HG03045 (cell line): ENCODE measurements around the gene MDK.

Source experiments
- ATAC-seq: cut with Tn5 transposase; IDR thresholded peaks from one replicate; pipeline ENCODE4 v1.9.1; 2021; ENCODE audit warnings: mild to moderate bottlenecking, moderate library complexity; ENCODE audit not compliant: unreplicated experiment

Gene MDK, protein sequence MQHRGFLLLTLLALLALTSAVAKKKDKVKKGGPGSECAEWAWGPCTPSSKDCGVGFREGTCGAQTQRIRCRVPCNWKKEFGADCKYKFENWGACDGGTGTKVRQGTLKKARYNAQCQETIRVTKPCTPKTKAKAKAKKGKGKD

DNA sequence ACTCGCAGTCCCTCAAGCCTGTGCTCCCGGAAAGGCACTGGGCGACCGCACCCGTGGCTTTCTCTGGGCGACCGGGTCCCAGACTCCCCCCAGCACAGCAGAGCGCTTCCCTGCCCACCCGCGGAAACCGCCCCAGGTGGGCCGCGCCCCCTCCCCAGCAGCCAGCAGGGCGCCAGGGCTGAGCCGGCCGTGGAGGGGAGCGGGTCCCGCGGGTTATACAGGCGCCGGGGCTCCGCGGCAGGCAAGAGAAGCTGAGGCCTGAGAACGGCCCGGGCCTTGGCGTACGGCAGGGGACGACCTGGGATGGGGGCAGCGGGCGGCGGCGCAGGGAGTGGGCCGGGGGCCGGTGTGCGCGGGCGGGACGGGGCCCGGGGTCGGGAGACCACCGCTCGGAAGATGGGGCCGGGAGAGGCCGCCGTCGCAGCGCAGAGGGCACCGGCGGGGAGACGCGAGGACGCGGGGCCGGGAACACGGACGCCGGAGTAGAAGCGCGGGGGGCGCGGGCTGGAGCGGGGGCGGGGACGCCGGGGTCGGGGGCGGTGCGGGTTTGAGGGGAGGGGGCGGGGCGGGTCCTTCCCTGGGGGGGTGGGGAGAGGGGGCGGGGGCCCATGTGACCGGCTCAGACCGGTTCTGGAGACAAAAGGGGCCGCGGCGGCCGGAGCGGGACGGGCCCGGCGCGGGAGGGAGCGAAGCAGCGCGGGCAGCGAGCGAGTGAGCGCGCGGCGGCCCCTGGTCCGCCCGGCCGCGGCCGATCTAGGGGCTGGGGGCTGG, at the start of gene MDK:
Gene MDK (plus strand): TSS at position 622 of the 771 bp plus-strand sequence. CDS start 389 bp downstream, outside the sequence.
- no peak for ATAC-seq

DNA sequence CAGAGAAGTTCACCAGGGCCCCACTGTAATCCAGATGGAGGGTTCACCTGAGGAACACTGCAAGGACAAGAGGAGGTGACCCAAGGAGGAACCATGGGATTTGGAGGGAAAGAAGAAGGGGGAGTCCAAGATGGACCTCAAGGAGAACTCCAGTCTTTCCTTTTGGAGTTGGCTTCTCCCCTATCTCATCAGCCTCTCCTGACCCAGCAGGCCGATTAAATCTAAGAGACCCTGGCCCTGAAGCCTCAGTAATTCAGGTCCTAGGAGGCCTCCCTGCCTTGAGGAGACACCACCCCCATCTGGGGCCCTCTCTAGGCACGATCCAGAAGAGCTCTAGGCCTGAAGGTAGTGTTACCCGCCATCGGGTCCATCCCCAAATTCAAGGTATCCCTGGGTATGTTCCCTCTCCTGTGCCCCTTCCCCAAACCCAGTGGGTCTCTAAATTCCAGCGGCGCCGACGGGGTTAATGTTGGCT, 49.3 kb upstream of the MDK start:
- no peak for ATAC-seq

DNA sequence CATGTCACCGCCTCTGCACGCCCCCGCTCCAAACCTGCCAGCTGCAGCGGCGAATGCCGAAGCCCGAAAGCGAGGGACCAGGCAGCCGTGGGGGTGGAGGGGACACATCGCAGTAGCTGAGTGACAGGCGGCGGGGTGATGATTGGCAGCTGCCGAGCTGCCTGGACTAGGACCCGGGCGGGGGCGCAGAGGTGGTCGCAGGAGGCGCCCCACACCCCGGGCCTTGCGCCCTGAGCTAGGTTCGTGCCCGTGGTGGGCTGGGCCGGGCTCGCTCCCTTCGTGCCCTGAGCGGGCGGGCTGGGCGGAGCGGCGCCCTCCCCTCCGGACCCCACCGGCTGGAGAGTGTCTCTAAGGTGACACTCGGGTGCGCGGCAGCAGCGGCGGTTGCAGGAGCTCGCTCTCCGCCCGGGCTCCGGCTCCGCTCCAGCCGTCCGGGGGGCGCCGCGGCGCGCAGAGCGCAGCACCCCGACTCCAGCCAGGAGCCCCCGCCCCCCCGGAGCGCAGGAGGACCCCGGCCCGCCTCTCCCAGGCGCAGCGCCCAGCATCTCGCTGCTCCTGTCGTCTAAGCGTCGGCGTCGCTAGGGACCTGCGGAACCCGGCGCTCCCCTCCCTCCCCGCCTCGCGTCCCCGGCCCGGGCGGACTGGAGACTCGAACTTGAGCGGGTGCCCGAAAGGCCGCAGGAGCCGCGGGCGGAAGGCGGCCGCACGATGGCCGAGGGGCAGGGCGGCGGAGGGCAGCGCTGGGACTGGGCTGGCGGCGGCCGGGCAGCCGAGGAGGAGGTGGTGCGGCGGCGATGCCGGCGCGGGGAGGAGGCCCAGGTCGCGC, 48.7 kb upstream of the MDK start:
- ATAC-seq = no peak

DNA sequence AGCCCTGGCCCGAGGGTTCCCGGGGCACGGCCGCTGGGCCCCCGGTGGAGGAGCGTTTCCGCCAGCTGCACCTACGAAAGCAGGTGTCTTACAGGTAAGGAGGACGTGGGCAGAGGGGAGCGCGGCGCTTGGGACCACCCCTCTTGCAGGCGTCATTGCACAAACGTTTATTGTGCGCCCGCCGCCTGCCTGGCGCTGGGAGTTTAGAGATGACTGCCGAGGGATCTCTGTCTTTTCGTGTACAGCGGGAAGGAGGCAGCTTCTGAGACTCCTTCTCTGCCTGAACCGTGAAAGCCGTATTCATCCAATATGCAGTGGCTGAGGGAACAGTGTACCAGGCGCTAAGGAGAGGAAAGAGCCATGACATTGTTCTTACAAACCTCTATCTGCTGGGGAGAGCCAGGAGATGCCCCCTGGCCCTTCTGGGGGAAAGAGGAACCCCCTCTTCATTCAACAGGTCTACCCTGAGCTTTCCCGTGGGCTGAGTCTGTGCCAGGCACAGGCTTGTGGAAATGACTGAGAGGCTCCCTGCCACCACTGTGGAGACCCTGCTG, 48.0 kb upstream of the MDK start:
- ATAC-seq = no peak

DNA sequence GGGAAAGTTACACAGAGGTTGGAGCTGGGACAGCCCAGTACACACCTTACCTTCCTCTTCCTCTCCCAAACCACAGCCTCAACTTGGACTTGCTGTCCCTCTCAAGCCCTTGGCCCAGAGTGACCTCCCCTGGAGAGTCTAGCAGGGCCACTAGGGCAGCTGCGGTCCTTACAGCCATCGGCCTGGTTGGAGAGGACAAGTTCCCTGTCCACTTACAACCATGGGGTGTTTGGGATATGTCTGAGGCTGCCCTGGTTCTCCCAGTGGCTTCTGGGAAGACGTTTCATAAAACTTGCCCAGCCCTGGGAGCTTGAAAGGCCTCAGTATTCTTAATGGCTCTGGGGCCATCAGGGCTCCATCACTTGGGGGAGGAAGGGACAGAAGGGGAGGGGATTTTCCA, 47.3 kb upstream of the MDK start:
- no peak for ATAC-seq

DNA sequence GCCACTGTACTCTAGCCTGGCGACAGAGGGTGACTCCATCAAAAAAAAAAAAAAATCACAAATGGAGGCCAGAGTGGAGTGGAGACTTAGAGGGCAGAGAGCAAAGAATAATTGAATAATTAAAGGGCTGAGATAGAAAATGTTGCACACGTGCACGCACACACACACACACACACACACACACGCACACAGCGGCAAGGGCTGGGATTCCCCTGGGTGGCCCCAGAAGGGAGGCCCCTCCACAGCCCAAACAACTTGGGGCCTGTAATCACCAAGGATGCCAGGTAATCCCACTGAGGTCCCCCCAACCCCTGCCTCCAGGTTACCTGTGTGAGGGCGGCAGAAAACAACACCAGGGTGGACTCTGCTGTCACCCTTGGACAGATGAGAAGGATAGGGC, 46.2 kb upstream of the MDK start:
- no peak for ATAC-seq

DNA sequence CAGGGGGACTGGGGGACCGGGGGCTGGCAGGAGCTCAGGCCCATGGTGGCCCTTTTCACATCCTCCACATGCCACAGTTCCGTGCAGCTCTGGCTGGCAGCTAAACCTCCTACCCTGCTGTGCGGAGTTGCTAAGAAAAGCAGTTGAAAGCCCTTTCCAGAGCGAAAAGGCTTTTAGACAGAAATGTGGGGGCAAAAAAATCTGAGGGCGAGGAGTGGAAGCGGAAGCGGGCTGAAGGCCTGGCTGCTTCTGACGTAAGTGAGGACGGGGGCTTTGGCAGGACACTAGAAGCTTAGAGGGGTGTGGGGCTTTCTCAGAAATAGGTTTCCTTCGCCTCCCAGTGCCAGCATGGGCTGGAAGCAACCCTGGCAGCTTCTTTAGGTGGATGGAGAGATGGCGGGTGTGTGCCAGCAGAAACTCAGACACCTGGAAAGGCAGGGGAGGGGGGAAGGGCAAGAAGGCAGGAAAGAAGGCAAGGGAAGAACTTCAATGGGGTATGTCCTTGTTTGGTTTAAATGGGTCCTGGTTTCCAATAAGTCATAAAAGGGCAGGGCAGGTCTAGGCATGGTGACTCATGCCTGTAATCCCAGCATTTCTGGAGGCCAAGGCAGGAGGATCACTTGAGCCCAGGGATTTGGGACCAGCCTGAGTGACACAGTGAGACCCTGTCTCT, 45.4 kb upstream of the MDK start:
- no peak for ATAC-seq

DNA sequence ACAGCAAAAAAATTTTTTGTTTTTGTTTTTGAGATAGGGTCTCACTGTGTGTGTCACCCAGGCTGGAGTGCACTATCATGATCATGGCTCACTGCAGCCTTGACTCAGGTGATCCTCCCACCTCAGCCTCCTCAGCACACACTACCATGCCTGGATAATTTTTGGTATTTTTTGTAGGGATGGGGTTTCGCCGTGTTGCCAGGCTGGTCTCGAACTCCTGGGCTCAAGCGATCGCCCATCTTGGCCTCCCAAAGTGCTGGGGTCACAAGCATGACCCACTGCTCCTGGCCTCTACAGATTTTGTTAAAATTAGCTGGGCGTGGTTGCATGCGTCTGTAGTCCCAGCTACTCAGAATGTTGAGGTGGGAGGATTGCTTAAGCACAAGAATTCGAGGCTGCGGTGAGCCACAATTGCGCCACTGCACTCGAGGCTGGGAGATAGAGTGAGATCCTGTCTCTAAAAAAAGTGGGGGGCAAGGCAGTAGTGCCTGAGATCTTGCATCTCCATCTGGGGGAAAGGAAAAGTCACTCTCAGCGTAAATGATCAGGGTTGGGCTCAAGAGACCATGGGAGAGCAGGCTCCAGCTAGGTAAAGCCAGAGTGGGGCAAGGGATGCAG, 44.8 kb upstream of the MDK start:
- no peak for ATAC-seq

DNA sequence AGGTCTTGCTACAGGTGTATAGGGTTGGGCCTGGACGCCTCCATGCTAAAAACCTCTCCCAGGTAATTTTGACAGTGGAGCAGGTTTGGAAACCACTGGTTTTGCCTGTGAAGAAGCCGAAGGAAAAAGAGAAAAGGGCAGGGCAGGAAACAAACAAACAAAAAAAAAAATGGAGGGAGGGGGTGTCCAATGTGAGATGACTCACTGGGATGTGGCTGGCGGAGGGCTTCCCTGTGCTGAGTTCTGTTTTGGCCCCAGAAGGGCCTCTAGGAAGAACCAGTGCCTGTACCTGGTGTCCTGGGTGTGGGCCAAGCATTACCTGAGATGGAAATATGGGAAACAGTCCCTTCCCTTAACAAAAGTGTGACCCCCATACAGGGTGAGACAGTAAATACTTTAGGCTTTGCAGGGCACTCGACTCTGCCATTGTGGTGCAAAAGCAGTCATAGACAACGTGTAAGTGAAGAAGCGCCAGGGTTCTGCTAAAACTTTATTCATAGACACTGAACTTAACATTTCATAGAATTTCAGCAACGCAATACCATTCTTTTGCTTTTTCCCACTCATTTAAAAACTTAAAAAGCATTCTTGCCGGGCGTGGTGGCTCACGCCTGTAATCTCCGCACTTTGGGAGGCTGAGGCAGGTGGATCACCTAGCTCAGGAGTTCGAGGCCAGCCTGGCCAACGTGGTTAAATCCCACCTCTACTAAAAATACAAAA, 43.7 kb upstream of the MDK start:
- no peak for ATAC-seq

DNA sequence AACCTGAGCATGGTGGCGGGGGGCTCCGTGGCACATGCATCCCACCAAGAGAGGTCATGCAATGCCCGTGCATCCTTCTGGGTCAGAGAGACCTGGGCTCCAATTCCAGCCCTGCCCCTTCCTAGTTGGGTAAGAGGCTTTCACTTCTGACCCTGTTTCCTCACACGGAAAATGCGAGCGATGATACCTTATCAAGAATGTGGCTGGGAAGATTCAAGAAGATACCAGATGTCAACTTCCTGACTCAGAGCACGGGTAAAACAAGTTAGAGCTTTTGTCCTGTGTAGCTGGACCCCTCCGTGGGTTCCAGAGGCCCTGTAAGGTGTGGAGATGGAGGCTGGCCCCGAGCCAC, 42.9 kb upstream of the MDK start:
- no peak for ATAC-seq

DNA sequence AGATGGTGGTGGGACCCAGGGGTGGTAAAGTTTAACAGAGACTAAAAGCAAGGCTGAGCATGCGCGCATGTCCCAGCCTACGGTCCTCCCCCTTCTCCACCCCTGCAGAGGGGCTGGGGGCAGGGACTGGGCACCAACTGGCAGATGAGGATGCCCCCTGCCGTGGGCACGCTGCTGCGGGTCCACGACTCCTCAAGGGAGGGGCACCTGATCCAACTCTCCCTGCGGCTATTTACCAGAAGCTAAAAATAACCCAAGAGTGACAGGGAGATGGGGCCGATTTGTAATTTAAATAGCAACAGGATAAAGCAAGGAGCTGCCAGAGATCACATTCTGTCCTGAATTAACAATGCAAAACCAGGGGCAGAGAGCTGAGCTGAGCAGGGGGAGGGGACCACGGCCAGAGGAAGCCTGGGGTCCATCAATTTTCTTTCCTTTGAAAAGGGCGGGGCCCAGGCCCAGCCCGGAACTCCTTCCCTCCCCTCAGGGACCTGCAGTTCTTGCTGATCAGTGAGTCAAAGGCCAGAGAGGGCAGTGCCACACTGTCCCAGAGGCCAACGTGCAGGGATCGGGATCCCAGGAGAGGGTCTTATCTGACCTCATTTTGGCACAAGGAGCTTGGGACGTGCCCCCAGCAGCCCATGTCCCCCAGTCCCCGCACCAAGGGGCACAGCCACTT, 42.3 kb upstream of the MDK start:
- no peak for ATAC-seq

DNA sequence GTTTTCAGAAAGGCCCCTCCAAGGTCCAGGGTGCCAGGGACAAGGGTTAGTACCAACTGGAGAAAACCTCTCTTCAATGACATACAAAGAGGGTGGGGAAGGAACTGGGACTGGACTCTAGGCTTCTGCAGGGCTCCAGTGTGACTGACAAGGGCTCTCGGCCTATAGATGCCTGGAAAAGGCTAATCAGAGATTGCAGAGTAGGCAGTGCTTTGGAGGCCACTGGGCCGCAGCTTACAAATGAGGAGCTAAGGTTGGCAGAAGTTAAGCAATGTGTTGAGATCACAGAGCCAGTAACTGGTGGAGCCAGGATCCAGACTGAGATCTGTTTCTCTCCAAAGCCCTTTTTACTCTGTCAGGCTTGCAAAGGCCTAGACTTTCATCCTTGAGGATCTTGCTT, 41.7 kb upstream of the MDK start:
- ATAC-seq = no peak

DNA sequence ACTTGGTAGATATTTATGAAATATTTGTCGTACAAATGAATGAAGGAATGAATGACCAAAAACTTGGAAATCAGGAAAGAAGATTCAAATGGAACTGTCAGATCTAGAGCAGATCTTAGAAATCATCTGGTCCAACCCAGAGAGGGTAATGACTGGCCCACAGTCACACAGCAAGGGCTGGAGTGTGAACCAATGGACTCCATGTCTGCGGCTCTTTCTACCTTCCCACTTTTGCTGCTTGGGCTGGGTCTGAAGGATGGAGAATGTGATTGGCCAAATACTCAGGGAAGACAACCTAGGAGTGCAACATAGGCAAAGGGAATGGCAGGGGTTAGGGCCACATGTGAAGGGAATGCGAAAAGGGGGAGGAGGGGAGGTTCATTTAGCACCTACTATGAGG, 40.0 kb upstream of the MDK start:
- ATAC-seq = no peak

DNA sequence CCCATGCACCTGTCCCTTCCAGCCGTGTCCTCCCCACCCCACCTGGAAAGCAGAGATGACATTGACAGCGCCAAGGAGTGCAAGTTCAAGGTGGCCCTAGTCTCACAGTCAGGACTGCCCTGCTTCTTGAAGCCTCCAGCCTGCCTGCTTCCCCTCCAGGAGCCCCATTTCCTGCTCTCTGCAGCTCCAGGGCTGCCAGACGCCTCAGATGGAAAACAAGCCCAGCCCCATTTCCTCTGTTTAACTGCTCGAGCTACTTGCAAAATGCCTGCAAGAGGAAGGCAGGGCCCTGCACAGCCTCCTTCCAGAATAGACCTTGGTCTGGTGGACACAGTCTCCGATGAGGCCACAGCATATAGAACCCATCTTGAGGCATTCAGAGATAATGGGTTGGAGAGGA, 39.2 kb upstream of the MDK start:
- ATAC-seq = no peak

DNA sequence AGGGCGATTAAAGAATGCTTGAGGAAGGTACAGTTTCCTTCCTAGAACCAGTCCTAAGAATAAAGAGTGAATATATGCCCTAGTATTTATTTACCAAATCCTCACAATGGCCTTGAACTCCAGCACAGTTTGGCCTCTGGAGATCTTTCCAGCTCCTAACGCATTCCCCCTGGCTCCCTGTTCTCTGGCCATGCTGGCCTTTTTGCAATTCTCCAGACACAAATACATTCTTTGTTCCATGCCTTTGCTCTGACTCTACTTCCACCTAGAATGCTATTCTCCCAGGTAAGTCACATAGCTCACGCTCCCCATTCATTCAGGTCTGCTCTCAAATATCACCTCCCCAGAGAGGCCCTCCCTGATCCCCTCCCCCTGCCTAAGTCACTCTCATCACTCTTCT, 37.9 kb upstream of the MDK start:
- no peak for ATAC-seq

DNA sequence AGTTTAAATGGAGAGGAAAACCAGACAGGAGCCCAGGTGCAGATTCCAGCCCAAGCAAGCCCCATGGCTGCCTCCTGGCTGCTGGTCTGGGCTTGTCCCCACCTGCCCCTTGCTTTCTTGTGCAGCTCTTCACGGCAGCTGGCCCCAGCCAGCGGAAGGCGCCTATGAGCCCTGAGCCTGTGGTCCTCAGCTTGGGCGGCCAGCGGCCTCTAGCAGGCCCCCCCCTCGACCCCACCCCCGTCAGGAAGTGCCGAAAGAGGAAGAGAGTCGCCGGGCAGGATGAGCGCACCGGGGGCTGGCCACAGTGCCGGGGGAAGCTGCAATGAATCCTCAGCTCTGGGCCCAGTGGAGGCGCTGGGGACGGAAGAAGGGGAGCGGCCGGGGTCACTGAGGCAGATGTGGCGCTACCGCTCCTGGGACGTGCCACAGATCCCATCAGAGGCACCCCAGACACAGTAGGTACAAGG, 36.3 kb upstream of the MDK start:
- ATAC-seq = no peak

DNA sequence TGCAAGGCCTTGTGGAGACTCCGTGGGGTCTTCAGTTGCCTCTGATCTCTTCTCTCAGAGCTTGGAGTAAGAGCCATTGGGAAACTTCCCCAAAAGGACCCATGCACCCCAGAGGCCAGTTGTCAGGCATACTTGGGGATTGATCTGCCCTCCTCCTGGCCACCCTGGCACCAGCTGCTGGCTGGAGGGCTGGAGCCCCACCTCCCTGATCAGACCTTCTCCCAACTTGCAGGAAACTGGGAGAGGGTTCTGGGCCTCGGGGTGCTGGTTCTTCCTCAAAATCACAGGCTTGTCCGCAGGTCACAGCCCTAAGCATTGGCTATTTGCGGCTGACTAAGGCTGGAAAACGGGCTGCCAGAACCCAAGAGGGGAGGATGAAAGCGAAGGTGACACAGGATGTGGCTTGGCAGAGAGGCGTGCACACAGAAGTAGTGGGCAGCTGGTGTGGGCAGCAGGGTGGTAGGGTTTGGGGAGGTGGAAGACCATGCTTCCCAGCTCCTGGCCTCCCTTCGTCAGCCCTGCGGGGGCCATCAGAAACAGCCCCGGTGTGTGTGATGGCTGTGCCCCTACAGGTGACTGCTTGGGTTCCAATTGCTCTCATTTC, 35.5 kb upstream of the MDK start:
- no peak for ATAC-seq

DNA sequence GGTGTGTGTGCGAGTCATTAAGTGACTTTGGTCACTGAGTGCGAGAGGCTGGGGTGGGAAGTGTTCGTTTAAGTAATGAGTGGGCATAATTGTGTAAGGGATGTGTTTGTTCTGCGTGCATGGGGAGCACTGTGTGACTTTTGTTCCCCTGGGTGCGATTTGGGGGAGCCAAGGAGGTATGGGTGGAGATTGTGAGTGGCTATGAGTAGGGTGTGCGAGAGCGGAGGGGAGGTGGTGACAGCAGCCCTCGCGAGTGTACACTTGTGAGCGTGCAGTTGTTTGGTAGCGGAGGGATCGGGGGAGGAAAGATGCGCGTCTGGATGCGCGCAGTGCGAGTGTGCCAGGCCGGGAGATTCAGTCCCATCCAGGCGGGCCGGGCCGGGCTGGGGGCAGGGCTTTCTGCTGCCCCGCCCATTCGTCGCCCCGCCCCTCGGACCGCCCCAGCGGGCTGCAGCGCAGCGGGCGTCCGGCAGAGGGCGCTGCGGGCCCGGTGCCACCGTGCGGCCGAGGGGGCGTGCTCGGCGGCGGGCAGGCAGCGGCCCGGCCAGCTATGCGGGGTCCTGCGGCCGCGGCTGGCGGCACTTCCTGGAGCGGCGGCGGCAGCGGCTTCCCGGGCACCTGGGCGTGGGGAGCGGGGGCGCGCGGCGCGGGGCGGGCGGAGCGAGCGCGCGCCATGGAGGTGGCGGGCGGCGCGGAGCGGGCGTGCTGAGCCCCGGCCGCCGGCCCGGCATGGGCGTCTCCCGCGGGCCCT, 34.4 kb upstream of the MDK start, which contains the start of gene DGKZ:
Gene DGKZ (plus strand): TSS at position 578 of the 751 bp plus-strand sequence. CDS start 197 bp downstream, outside the sequence.
- ATAC-seq = peak; percentile 78
